H9 (cell line): Measurements from ENCODE around the gene HOXB8. TPM values are rescaled to one million over a fixed set of nuclear protein-coding genes. Genes with fewer than 3 reads are reported as not detected.

Experiments used
- DNase-seq: peaks from one replicate; pipeline ENCODE4 v3.0.0-alpha.2; 2017
- H2AFZ ChIP-seq: one replicate; pipeline ENCODE4 v1.6.1; 2013; ENCODE audit warnings: mild to moderate bottlenecking, low read length, control low read depth, moderate library complexity
- H2AK5ac ChIP-seq: 2 replicates; pipeline ENCODE4 v1.6.1; 2013; ENCODE audit warnings: low read length, control low read depth, mixed read lengths; ENCODE audit not compliant: insufficient read length
- H2BK120ac ChIP-seq: one replicate; pipeline ENCODE4 v1.6.1; 2013; ENCODE audit warnings: low read depth, mild to moderate bottlenecking, low read length, control low read depth, inconsistent platforms; ENCODE audit not compliant: poor library complexity, severe bottlenecking
- H2BK12ac ChIP-seq: 2 replicates; pipeline ENCODE4 v1.6.1; 2013; ENCODE audit warnings: low read length, control low read depth, mixed read lengths, low read depth; ENCODE audit not compliant: insufficient read length
- H2BK15ac ChIP-seq: 2 replicates; pipeline ENCODE4 v1.6.1; 2013; ENCODE audit warnings: low read depth, low read length, control low read depth
- H2BK20ac ChIP-seq: one replicate; pipeline ENCODE4 v1.6.1; 2013; ENCODE audit warnings: low read depth, mild to moderate bottlenecking, low read length, control low read depth, inconsistent platforms; ENCODE audit not compliant: poor library complexity, severe bottlenecking
- H2BK5ac ChIP-seq: 2 replicates; pipeline ENCODE4 v1.6.1; 2013; ENCODE audit warnings: low read length, control low read depth, mixed read lengths; ENCODE audit not compliant: insufficient read length
- H3K14ac ChIP-seq: 2 replicates; pipeline ENCODE4 v1.6.1; 2013; ENCODE audit warnings: low read length, control low read depth; ENCODE audit not compliant: insufficient read depth
- H3K18ac ChIP-seq: 2 replicates; pipeline ENCODE4 v1.6.1; 2013; ENCODE audit warnings: low read depth, mild to moderate bottlenecking, mixed read lengths, low read length, control low read depth; ENCODE audit not compliant: insufficient read length
- H3K23ac ChIP-seq: 2 replicates; pipeline ENCODE4 v1.6.1; 2013; ENCODE audit warnings: low read length, control low read depth, mixed read lengths, low read depth; ENCODE audit not compliant: insufficient read length
- H3K23me2 ChIP-seq: 2 replicates; pipeline ENCODE4 v1.6.1; 2013; ENCODE audit warnings: low read depth, mild to moderate bottlenecking, mixed read lengths, low read length, control low read depth; ENCODE audit not compliant: insufficient read length, poor library complexity, severe bottlenecking
- H3K27ac ChIP-seq: 2 replicates; pipeline ENCODE4 v1.5.1; 2013; ENCODE audit warnings: low read length, control low read depth, mixed read lengths, low read depth; ENCODE audit not compliant: insufficient read length
- H3K27me3 ChIP-seq: 2 replicates; pipeline ENCODE4 v1.6.1; 2013; ENCODE audit warnings: low read length, control low read depth, inconsistent platforms; ENCODE audit not compliant: insufficient read depth
- H3K4ac ChIP-seq: 2 replicates; pipeline ENCODE4 v1.6.1; 2013; ENCODE audit warnings: low read depth, mild to moderate bottlenecking, control low read depth, inconsistent platforms, low read length, moderate library complexity
- H3K4me1 ChIP-seq: 2 replicates; pipeline ENCODE4 v1.6.1; 2013; ENCODE audit warnings: low read length, control low read depth, inconsistent platforms; ENCODE audit not compliant: insufficient read depth
- H3K4me2 ChIP-seq: 2 replicates; pipeline ENCODE4 v1.6.1; 2013; ENCODE audit warnings: low read length, control low read depth, mixed read lengths; ENCODE audit not compliant: insufficient read length, insufficient read depth
- H3K56ac ChIP-seq: 2 replicates; pipeline ENCODE4 v1.6.1; 2013; ENCODE audit warnings: low read depth, mild to moderate bottlenecking, mixed read lengths, low read length, control low read depth; ENCODE audit not compliant: insufficient read length
- H3K79me1 ChIP-seq: 2 replicates; pipeline ENCODE4 v1.6.1; 2013; ENCODE audit warnings: low read depth, mild to moderate bottlenecking, moderate library complexity, low read length, control low read depth, inconsistent platforms; ENCODE audit not compliant: insufficient read depth, poor library complexity, severe bottlenecking
- H3K79me2 ChIP-seq: 2 replicates; pipeline ENCODE4 v1.6.1; 2013; ENCODE audit warnings: low read length, control low read depth, inconsistent platforms; ENCODE audit not compliant: insufficient read depth
- H3K9ac ChIP-seq: 2 replicates; pipeline ENCODE4 v1.6.1; 2013; ENCODE audit warnings: low read length, control low read depth, mixed read lengths; ENCODE audit not compliant: insufficient read length; ENCODE audit errors: extremely low read depth
- H3K9me3 ChIP-seq: one replicate; pipeline ENCODE4 v1.6.1; 2013; ENCODE audit warnings: low read depth, low read length, inconsistent platforms; ENCODE audit not compliant: control insufficient read depth
- H3T11ph ChIP-seq: one replicate; pipeline ENCODE4 v1.6.1; 2013; ENCODE audit warnings: mild to moderate bottlenecking, low read length, control low read depth, inconsistent platforms
- H4K20me1 ChIP-seq: one replicate; pipeline ENCODE4 v1.6.1; 2013; ENCODE audit not compliant: control insufficient read depth, insufficient read length, insufficient read depth
- H4K5ac ChIP-seq: 2 replicates; pipeline ENCODE4 v1.6.1; 2013; ENCODE audit warnings: low read depth, mild to moderate bottlenecking, mixed read lengths, low read length, control low read depth; ENCODE audit not compliant: insufficient read length
- H4K8ac ChIP-seq: replicated peaks from 2 replicates; pipeline ENCODE4 v1.6.1; 2013; ENCODE audit warnings: low read length, control low read depth, mixed read lengths, low read depth; ENCODE audit not compliant: insufficient read length
- H4K91ac ChIP-seq: 2 replicates; pipeline ENCODE4 v1.6.1; 2013; ENCODE audit warnings: low read depth, mild to moderate bottlenecking, moderate library complexity, mixed read lengths, low read length, control low read depth; ENCODE audit not compliant: insufficient read length
- H3K27ac Mint-ChIP-seq, 3 experiments: 2 replicates in 2 of 3; 3 replicates in 1 of 3; pipeline ENCODE4 v1.8.0; 2020 to 2021; ENCODE audit warnings: mixed read lengths in 3 of 3, mild to moderate bottlenecking in 1 of 3, moderate library complexity in 1 of 3
- H3K27me3 Mint-ChIP-seq: 2 replicates; pipeline ENCODE4 v1.8.0; 2021; ENCODE audit warnings: low read depth, mild to moderate bottlenecking, moderate library complexity, mixed read lengths
- H3K36me3 Mint-ChIP-seq, 3 experiments: 2 replicates in 2 of 3; 3 replicates in 1 of 3; pipeline ENCODE4 v1.8.0; 2020 to 2021; ENCODE audit warnings: low read depth in 3 of 3, mixed read lengths in 3 of 3; ENCODE audit not compliant: insufficient read depth in 1 of 3
- H3K4me1 Mint-ChIP-seq, 2 experiments: 2 replicates each; pipeline ENCODE4 v1.8.0; 2020; ENCODE audit warnings: mixed read lengths in 2 of 2
- H3K4me3 Mint-ChIP-seq, 2 experiments: 2 replicates in 1 of 2; 3 replicates in 1 of 2; pipeline ENCODE4 v1.8.0; 2020 to 2021; ENCODE audit warnings: mild to moderate bottlenecking in 2 of 2, mixed read lengths in 2 of 2, moderate library complexity in 1 of 2
- H3K9me3 Mint-ChIP-seq, 2 experiments: 2 replicates in 1 of 2; 3 replicates in 1 of 2; pipeline ENCODE4 v1.8.0; 2020; ENCODE audit warnings: mild to moderate bottlenecking in 2 of 2, mixed read lengths in 2 of 2, moderate library complexity in 1 of 2
- WGBS: extraction: QIAGEN DNeasy Blood & Tissue Kit; methylation state at CpG from one replicate; pipeline ENCODE4 v1.1.7; 2013; ENCODE audit warnings: missing lambda C conversion rate, low lambda C conversion rate, mixed read lengths; ENCODE audit not compliant: insufficient read length; ENCODE audit errors: extremely low coverage; 5-methylcytosine and 5-hydroxymethylcytosine counted together
- total RNA-seq: library from RNA; stranded (reverse); gene quantifications from 2 replicates; pipeline ENCODE4 v1.2.1, GENCODE V29; 2021
- TF ChIP-seq, protein P1 (sequence below): fragments of 200-600 bp; sonication (generic); conservative IDR thresholded peaks from 3 replicates; pipeline ENCODE4 v1.8.0; 2021; ENCODE audit warnings: antibody characterized with exemption, mild to moderate bottlenecking

HOXB8 gene
- total RNA-seq, 1 experiment from 2014 or later: not detected

DNA sequence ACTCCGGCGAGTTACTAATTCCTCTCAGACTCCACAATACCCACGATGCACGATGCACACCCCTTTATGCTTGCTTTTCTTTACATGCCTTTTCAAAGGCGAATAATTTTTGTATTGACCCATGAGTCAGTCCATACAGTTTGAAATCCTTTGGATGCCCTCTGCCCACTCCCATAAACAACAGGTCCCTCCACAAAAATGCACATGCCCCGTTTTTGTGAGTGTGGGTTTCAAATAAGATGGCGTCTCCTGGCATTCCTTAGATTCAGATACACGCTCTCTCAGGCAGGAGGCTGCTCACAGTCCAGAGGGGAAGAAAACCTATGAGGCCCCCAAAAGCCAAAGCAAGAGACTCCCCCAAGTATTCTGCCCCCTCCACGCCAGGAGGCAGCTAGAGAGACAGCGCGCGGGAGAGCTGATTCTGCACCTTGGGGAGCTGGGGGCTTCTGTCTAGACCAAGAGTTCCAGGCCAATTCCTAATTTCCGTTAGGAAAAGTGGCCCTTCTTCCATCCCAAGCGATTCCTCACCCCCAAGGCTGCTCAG is 30.6 kb upstream of the HOXB8 start:
- Histone ChIP-seq H3K23me2 (peaks cover 8% of the 10 kb centered on the region), H3K27ac (no peak overlapping the region), H3K18ac (no peak overlapping the region), H3K9me3 (no peaks in the 10 kb centered on the region), H4K20me1 (no peaks in the 10 kb centered on the region), H3K79me2 (no peaks in the 10 kb centered on the region), H3K9ac (no peak overlapping the region), H3K56ac (no peak overlapping the region), H3K27me3 (peaks cover 86% of the 10 kb centered on the region), H3K79me1 (no peaks in the 10 kb centered on the region), H3K4me1 (no peaks in the 10 kb centered on the region), H3T11ph (no peak overlapping the region), H2AFZ (no peak overlapping the region), H3K14ac (no peak overlapping the region), H2BK12ac (no peak overlapping the region), H4K5ac (no peak overlapping the region), H2BK20ac (no peak overlapping the region), H2BK5ac (no peak overlapping the region), H2BK15ac (no peak overlapping the region), H3K23ac (no peak overlapping the region), H4K8ac (no peak overlapping the region), H2AK5ac (no peak overlapping the region), H3K4ac (no peak overlapping the region), H2BK120ac (no peak overlapping the region), H3K4me2 (peak overlapping the region; percentile 51), H4K91ac (no peak overlapping the region)
- DNase-seq: no peak
- Mint-ChIP-seq H3K9me3 (peaks cover 3 to 13% of the 10 kb centered on the region in 2 experiments; a peak in 3 of 5 replicates), H3K36me3 (no peaks in the 10 kb centered on the region; a peak in 1 of 7 replicates), H3K27ac (no peak overlapping the region), H3K4me1 (peaks cover 14 to 21% of the 10 kb centered on the region in 2 experiments), H3K4me3 (peak overlapping the region in 1 of 2 experiments; percentile 78; a peak in 2 of 5 replicates), H3K27me3 (peaks cover 100% of the 10 kb centered on the region)
- WGBS: no CpG with 5 or more reads among the region's 14 CpGs
- TF ChIP-seq, protein P1, sequence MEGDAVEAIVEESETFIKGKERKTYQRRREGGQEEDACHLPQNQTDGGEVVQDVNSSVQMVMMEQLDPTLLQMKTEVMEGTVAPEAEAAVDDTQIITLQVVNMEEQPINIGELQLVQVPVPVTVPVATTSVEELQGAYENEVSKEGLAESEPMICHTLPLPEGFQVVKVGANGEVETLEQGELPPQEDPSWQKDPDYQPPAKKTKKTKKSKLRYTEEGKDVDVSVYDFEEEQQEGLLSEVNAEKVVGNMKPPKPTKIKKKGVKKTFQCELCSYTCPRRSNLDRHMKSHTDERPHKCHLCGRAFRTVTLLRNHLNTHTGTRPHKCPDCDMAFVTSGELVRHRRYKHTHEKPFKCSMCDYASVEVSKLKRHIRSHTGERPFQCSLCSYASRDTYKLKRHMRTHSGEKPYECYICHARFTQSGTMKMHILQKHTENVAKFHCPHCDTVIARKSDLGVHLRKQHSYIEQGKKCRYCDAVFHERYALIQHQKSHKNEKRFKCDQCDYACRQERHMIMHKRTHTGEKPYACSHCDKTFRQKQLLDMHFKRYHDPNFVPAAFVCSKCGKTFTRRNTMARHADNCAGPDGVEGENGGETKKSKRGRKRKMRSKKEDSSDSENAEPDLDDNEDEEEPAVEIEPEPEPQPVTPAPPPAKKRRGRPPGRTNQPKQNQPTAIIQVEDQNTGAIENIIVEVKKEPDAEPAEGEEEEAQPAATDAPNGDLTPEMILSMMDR: no peak
